GM23338 (cell line): ENCODE measurements around the gene KLHL40. TPM values are rescaled to one million over a fixed set of nuclear protein-coding genes. Genes with fewer than 3 reads are reported as not detected.

Experiments
- ATAC-seq: fragments of 200-7000 bp; cut with Tn5 transposase; 3 replicates; pipeline ENCODE4 v1.9.1; 2020
- DNase-seq: peaks from one replicate; pipeline ENCODE4 v3.0.0-alpha.2; 2015; ENCODE audit warnings: low spot score
- H2AFZ ChIP-seq: fragments of 200-600 bp; sonication (generic); 2 replicates; pipeline ENCODE4 v1.8.0; 2016; ENCODE audit warnings: antibody characterized with exemption, mild to moderate bottlenecking, moderate library complexity
- H3F3A ChIP-seq: fragments of 200-600 bp; sonication (generic); replicated peaks from 2 replicates; pipeline ENCODE4 v1.8.0; 2017; ENCODE audit warnings: antibody characterized with exemption, mixed run types, low read depth
- H3K27ac ChIP-seq: fragments of 200-600 bp; sonication (generic); 2 replicates; pipeline ENCODE4 v1.6.1; 2016; ENCODE audit warnings: low read depth
- H3K27me3 ChIP-seq: fragments of 200-600 bp; sonication (generic); 2 replicates; pipeline ENCODE4 v1.8.0; 2016; ENCODE audit warnings: mild to moderate bottlenecking, mixed run types, moderate library complexity; ENCODE audit not compliant: insufficient read depth
- H3K36me3 ChIP-seq: fragments of 200-600 bp; sonication (generic); 2 replicates; pipeline ENCODE4 v1.8.0; 2016; ENCODE audit warnings: mild to moderate bottlenecking; ENCODE audit not compliant: insufficient read depth
- H3K4me1 ChIP-seq: fragments of 200-600 bp; sonication (generic); 2 replicates; pipeline ENCODE4 v1.8.0; 2016; ENCODE audit warnings: mild to moderate bottlenecking, moderate library complexity; ENCODE audit not compliant: insufficient read depth
- H3K4me2 ChIP-seq: fragments of 200-600 bp; sonication (generic); 2 replicates; pipeline ENCODE4 v1.7.1; 2017; ENCODE audit warnings: mixed run types
- H3K4me3 ChIP-seq: fragments of 200-600 bp; sonication (generic); 2 replicates; pipeline ENCODE4 v1.6.1; 2016; ENCODE audit warnings: mixed run types
- H3K79me2 ChIP-seq: fragments of 200-600 bp; sonication (generic); replicated peaks from 2 replicates; pipeline ENCODE4 v1.8.0; 2017; ENCODE audit warnings: mild to moderate bottlenecking; ENCODE audit not compliant: insufficient read depth
- H3K9me2 ChIP-seq: fragments of 200-600 bp; sonication (generic); 2 replicates; pipeline ENCODE4 v1.8.0; 2017; ENCODE audit not compliant: insufficient read depth
- H4K20me1 ChIP-seq: fragments of 200-600 bp; sonication (generic); replicated peaks from 2 replicates; pipeline ENCODE4 v1.8.0; 2017; ENCODE audit warnings: mild to moderate bottlenecking; ENCODE audit not compliant: insufficient read depth
- H3K27ac Mint-ChIP-seq: 2 replicates; pipeline ENCODE4 v1.8.0; 2020; ENCODE audit warnings: inconsistent platforms, mild to moderate bottlenecking, moderate library complexity, mixed read lengths
- H3K27me3 Mint-ChIP-seq: 3 replicates; pipeline ENCODE4 v1.8.0; 2022; ENCODE audit warnings: low read depth, mild to moderate bottlenecking, moderate library complexity, mixed read lengths, inconsistent platforms; ENCODE audit not compliant: insufficient read depth, poor library complexity
- H3K36me3 Mint-ChIP-seq: 3 replicates; pipeline ENCODE4 v1.8.0; 2021; ENCODE audit warnings: low read depth, mild to moderate bottlenecking, inconsistent platforms, moderate library complexity, mixed read lengths
- H3K4me1 Mint-ChIP-seq: 3 replicates; pipeline ENCODE4 v1.8.0; 2020; ENCODE audit warnings: mild to moderate bottlenecking, inconsistent platforms, mixed read lengths
- H3K4me3 Mint-ChIP-seq: 3 replicates; pipeline ENCODE4 v1.8.0; 2021; ENCODE audit warnings: moderate library complexity, mild to moderate bottlenecking, inconsistent platforms, mixed read lengths
- H3K9me3 Mint-ChIP-seq: 3 replicates; pipeline ENCODE4 v1.8.0; 2020; ENCODE audit warnings: moderate library complexity, mild to moderate bottlenecking, inconsistent platforms, mixed read lengths
- CREB1 ChIP-seq: fragments of 250-450 bp; sonication (Bioruptor Pico); IDR thresholded peaks from 2 replicates; pipeline ENCODE4 v1.5.0; 2020; ENCODE audit warnings: low read depth, mild to moderate bottlenecking, moderate library complexity
- EZH2phosphoT487 ChIP-seq: fragments of 200-600 bp; sonication (generic); IDR thresholded peaks from one replicate; pipeline ENCODE4 v1.8.1; 2018; ENCODE audit warnings: antibody characterized with exemption; ENCODE audit not compliant: unreplicated experiment
- JUNB ChIP-seq: IDR thresholded peaks from one replicate; pipeline ENCODE4 v1.6.1; 2016; ENCODE audit warnings: antibody characterized with exemption; ENCODE audit not compliant: unreplicated experiment
- NANOG ChIP-seq: IDR thresholded peaks from 2 replicates; pipeline ENCODE4 v1.6.1; 2016; ENCODE audit warnings: antibody characterized with exemption, borderline replicate concordance
- POLR2AphosphoS5 ChIP-seq: IDR thresholded peaks from 2 replicates; pipeline ENCODE4 v1.6.1; 2016; ENCODE audit warnings: antibody characterized with exemption, low read depth
- ZNF114 ChIP-seq: fragments of 250-450 bp; sonication (Bioruptor Pico); IDR thresholded peaks from 2 replicates; pipeline ENCODE4 v1.5.0; 2020; ENCODE audit warnings: mild to moderate bottlenecking, moderate library complexity
- polyA plus RNA-seq: library from polyadenylated mRNA; unstranded; fragments of >200 nt; fragmentation: Nextera tagmentation; extraction: Ambion mirVana; gene quantifications from 2 replicates; pipeline ENCODE4 v1.2.1, GENCODE V29; 2016
- total RNA-seq: library from RNA; depleted of rRNA; stranded (reverse); fragments of >200 nt; shearing (Covaris generic); gene quantifications from 2 replicates; pipeline ENCODE4 v1.2.3, GENCODE V29; 2014
- TF ChIP-seq, protein P1 (sequence below), 2 experiments: fragments of 200-600 bp in 1 of 2; sonication (generic) in 1 of 2; conservative IDR thresholded peaks; 2 replicates each; pipeline versions ENCODE4 v1.5.1 to v1.6.1; 2016 to 2017; ENCODE audit warnings: antibody characterized with exemption in 2 of 2, low read depth in 2 of 2, mild to moderate bottlenecking in 2 of 2, moderate library complexity in 1 of 2
- TF ChIP-seq, protein P2 (sequence below): IDR thresholded peaks from one replicate; pipeline ENCODE4 v1.6.1; 2018; ENCODE audit warnings: antibody characterized with exemption; ENCODE audit not compliant: unreplicated experiment

Gene KLHL40
- total and polyA plus RNA-seq, 2 experiments from 2014 or later, result not detected

DNA sequence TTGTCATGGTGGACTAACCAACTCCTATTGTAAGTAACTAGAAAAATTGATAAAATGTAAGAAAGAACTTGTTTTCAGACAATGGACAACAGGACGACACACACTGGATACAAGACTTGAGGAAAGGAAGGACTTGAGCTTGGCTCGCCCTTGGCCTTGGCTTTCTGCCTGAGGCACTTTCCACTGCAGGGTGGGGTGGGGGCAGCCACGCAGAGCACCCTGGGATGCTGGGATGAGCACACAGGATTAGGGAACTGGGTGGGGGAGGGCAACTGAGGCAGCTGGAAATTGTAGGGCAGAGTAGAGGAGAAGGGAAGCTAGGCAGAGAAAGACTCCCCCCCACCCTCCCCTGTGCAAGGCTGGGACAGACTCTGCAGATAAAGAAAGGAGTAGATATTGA, 42.7 kb downstream of the KLHL40 start (continued):
- TF ChIP-seq, protein P1, sequence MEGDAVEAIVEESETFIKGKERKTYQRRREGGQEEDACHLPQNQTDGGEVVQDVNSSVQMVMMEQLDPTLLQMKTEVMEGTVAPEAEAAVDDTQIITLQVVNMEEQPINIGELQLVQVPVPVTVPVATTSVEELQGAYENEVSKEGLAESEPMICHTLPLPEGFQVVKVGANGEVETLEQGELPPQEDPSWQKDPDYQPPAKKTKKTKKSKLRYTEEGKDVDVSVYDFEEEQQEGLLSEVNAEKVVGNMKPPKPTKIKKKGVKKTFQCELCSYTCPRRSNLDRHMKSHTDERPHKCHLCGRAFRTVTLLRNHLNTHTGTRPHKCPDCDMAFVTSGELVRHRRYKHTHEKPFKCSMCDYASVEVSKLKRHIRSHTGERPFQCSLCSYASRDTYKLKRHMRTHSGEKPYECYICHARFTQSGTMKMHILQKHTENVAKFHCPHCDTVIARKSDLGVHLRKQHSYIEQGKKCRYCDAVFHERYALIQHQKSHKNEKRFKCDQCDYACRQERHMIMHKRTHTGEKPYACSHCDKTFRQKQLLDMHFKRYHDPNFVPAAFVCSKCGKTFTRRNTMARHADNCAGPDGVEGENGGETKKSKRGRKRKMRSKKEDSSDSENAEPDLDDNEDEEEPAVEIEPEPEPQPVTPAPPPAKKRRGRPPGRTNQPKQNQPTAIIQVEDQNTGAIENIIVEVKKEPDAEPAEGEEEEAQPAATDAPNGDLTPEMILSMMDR (conservative IDR thresholded peaks at IDR 0.05; ENCODE audit: low read depth in 2 of 2), result no peak
- no peak for TF ChIP-seq NANOG
- TF ChIP-seq CREB1 (CRISPR knock-in tag), result no peak
- TF ChIP-seq POLR2AphosphoS5, result no peak
- no peak for TF ChIP-seq JUNB
- TF ChIP-seq, protein P2, sequence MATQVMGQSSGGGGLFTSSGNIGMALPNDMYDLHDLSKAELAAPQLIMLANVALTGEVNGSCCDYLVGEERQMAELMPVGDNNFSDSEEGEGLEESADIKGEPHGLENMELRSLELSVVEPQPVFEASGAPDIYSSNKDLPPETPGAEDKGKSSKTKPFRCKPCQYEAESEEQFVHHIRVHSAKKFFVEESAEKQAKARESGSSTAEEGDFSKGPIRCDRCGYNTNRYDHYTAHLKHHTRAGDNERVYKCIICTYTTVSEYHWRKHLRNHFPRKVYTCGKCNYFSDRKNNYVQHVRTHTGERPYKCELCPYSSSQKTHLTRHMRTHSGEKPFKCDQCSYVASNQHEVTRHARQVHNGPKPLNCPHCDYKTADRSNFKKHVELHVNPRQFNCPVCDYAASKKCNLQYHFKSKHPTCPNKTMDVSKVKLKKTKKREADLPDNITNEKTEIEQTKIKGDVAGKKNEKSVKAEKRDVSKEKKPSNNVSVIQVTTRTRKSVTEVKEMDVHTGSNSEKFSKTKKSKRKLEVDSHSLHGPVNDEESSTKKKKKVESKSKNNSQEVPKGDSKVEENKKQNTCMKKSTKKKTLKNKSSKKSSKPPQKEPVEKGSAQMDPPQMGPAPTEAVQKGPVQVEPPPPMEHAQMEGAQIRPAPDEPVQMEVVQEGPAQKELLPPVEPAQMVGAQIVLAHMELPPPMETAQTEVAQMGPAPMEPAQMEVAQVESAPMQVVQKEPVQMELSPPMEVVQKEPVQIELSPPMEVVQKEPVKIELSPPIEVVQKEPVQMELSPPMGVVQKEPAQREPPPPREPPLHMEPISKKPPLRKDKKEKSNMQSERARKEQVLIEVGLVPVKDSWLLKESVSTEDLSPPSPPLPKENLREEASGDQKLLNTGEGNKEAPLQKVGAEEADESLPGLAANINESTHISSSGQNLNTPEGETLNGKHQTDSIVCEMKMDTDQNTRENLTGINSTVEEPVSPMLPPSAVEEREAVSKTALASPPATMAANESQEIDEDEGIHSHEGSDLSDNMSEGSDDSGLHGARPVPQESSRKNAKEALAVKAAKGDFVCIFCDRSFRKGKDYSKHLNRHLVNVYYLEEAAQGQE, result no peak
- TF ChIP-seq EZH2phosphoT487, result no peak

DNA sequence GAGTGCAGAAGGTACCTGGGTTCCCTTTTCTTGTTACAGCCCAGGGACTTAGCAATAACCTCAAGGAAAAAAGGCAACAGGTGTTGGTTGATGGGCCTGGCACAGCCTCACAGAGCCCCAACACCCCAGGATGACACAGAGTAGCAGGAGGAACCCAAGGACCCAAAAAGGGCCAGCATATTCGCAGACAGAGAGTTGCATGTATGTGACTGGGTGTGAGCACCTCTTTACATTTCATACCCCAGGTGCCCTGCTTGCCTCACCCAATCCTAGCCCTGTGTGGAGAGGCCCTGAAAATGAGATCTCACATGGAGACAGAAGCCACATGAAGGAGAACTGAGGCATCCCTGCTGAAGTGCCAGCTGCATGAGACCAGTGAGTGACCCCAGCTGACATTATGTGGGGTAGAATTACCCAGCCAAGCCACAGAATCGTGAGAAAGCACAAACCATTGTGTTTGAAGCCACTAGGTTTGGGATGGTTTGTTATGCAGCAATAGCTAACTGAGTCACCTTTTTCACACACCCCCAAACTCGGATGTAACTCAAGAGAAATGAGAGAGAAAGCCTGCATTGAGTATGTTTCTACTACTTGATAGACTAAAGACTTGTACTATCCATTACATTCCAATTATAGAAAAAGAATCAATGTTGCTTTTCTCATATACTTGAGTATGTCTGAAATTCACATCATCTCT, 43.5 kb downstream of the KLHL40 start:
- H3K9me2 ChIP-seq, result peaks cover 3% of the 10 kb centered on the region; the same call in 1 of the 2 replicates
- ATAC-seq (no peak), DNase-seq (no peak)
- no peak overlapping the region for H3K4me2 ChIP-seq
- H4K20me1 ChIP-seq, result no peaks in the 10 kb centered on the region
- H3K36me3 ChIP-seq, result no peaks in the 10 kb centered on the region
- H3K27ac ChIP-seq, result no peak overlapping the region
- peaks cover 14% of the 10 kb centered on the region for H3K4me1 ChIP-seq
- no peaks in the 10 kb centered on the region for H3K79me2 ChIP-seq
- H2AFZ ChIP-seq, result no peak overlapping the region
- no peak overlapping the region for H3K4me3 Mint-ChIP-seq
- H3K27me3 Mint-ChIP-seq, result peaks cover 8% of the 10 kb centered on the region
- H3K9me3 Mint-ChIP-seq, result no peaks in the 10 kb centered on the region
- H3K27ac Mint-ChIP-seq, result no peak overlapping the region
- H3K36me3 Mint-ChIP-seq, result no peaks in the 10 kb centered on the region
- H3K4me1 Mint-ChIP-seq, result peaks cover 27% of the 10 kb centered on the region
- no peak overlapping the region for H3K4me3 ChIP-seq
- H3K27me3 ChIP-seq, result no peaks in the 10 kb centered on the region
- TF ChIP-seq POLR2AphosphoS5, result no peak
- no peak for TF ChIP-seq NANOG
- TF ChIP-seq CREB1 (CRISPR knock-in tag), result no peak
- no peak for TF ChIP-seq ZNF114 (CRISPR knock-in tag)
- no peaks in the 10 kb centered on the region for H3F3A ChIP-seq
